HCT116 (cell line): Measurements from ENCODE around the gene ATRN. TPM values are rescaled to one million over a fixed set of nuclear protein-coding genes. Genes with fewer than 3 reads are reported as not detected.

Source experiments
- ATAC-seq: fragments of 200-7000 bp; cut with Tn5 transposase; 2 replicates; pipeline ENCODE4 v1.9.1; 2020; ENCODE audit warnings: mild to moderate bottlenecking, moderate library complexity
- BruUV-seq: library from RNA; stranded (reverse); fragments of 400-500 nt; replicated peaks from 2 replicates; lab custom pipeline; 2021; lab: Mats Ljungman, UMichigan
- CTCF ChIA-PET: fragments of 300-600 bp; sonication (Branson Sonifier 250); formaldehyde crosslinking; loops from one replicate; lab custom pipeline; 2021; ENCODE audit warnings: antibody characterized with exemption; lab: Charles Lee
- POLR2A ChIA-PET: fragments of 300-600, 350-600 bp; sonication (Branson Sonifier 250); formaldehyde crosslinking; loops from one replicate; lab custom pipeline; 2021; ENCODE audit warnings: antibody characterized with exemption; lab: Charles Lee
- RAD21 ChIA-PET, 2 experiments: fragments of 300-600 bp; sonication (Branson Sonifier 250); formaldehyde crosslinking; loops; one replicate each; lab custom pipeline; 2023; ENCODE audit warnings: low total read pairs in 2 of 2; ENCODE audit not compliant: uncharacterized antibody in 2 of 2, unreplicated experiment in 2 of 2, low non-redundant PET in 1 of 2; lab: Charles Lee
- DNase-seq: peaks from one replicate; pipeline ENCODE4 v3.0.0-alpha.2; 2010; ENCODE audit warnings: low read depth, low spot score
- H2AFZ ChIP-seq: fragments of 200-600 bp; shearing (Covaris generic), sonication (generic); 2 replicates; pipeline ENCODE4 v1.6.1; 2017; ENCODE audit warnings: low read depth, mixed run types, mixed read lengths, antibody characterized with exemption, low read length; ENCODE audit not compliant: poor library complexity, severe bottlenecking
- H3K27ac ChIP-seq: 2 replicates; pipeline ENCODE4 v1.5.1; 2012; ENCODE audit warnings: low read depth, low read length
- H3K27me3 ChIP-seq: fragments of 200-600 bp; sonication (generic); 2 replicates; pipeline ENCODE4 v1.6.1; 2016; ENCODE audit warnings: mixed run types, low read length, mixed read lengths; ENCODE audit not compliant: insufficient read depth
- H3K36me3 ChIP-seq, 2 experiments: fragments of 200-500 bp in 1 of 2; fragments of 200-600 bp in 1 of 2; sonication (Bioruptor generic) in 1 of 2; sonication (generic) in 1 of 2; 2 replicates each; pipeline versions ENCODE4 v1.5.1 to v1.6.1; 2014 to 2016; ENCODE audit warnings: low read length in 2 of 2, inconsistent platforms in 1 of 2, mixed read lengths in 1 of 2, mixed run types in 1 of 2; ENCODE audit not compliant: insufficient read depth in 2 of 2, control insufficient read depth in 1 of 2
- H3K4me1 ChIP-seq, 2 experiments: fragments of 200-600 bp in 1 of 2; sonication (generic) in 1 of 2; 2 replicates each; pipeline versions ENCODE4 v1.5.1 to v1.6.1; 2012 to 2017; ENCODE audit warnings: low read length in 2 of 2, inconsistent platforms in 1 of 2, mild to moderate bottlenecking in 1 of 2, mixed read lengths in 1 of 2, mixed run types in 1 of 2, moderate library complexity in 1 of 2; ENCODE audit not compliant: insufficient read depth in 2 of 2, control insufficient read depth in 1 of 2
- H3K4me2 ChIP-seq: fragments of 200-600 bp; sonication (generic); 2 replicates; pipeline ENCODE4 v1.6.1; 2017; ENCODE audit warnings: mixed run types, low read length, mixed read lengths
- H3K4me3 ChIP-seq, 2 experiments: fragments of 200-600 bp in 1 of 2; sonication (generic) in 1 of 2; replicated peaks in 1 of 2; 2 replicates each; pipeline ENCODE4 v1.5.1; 2011 to 2016; ENCODE audit warnings: low read length in 2 of 2, control low read depth in 1 of 2, low read depth in 1 of 2, mild to moderate bottlenecking in 1 of 2, mixed read lengths in 1 of 2, mixed run types in 1 of 2
- H3K79me2 ChIP-seq: fragments of 200-600 bp; sonication (generic); 2 replicates; pipeline ENCODE4 v1.6.1; 2017; ENCODE audit warnings: mild to moderate bottlenecking, mixed run types, low read length, moderate library complexity, mixed read lengths; ENCODE audit not compliant: insufficient read depth
- H3K9ac ChIP-seq: fragments of 200-600 bp; sonication (generic); 2 replicates; pipeline ENCODE4 v1.6.1; 2016; ENCODE audit warnings: low read length, mixed read lengths
- H3K9me2 ChIP-seq: fragments of 200-600 bp; sonication (generic), shearing (Covaris generic); 2 replicates; pipeline ENCODE4 v1.6.1; 2017; ENCODE audit warnings: mixed run types, mild to moderate bottlenecking, moderate library complexity; ENCODE audit not compliant: insufficient read depth
- H3K9me3 ChIP-seq, 2 experiments: fragments of 200-500 bp in 1 of 2; fragments of 200-600 bp in 1 of 2; sonication (Bioruptor generic) in 1 of 2; sonication (generic) in 1 of 2; 2 replicates each; pipeline ENCODE4 v1.6.1; 2014 to 2017; ENCODE audit warnings: low read length in 2 of 2, mixed read lengths in 2 of 2, inconsistent platforms in 1 of 2, low read depth in 1 of 2, mild to moderate bottlenecking in 1 of 2, mixed run types in 1 of 2, moderate library complexity in 1 of 2; ENCODE audit not compliant: control insufficient read depth in 1 of 2, insufficient read depth in 1 of 2
- H4K20me1 ChIP-seq: fragments of 200-600 bp; sonication (generic), shearing (Covaris generic); 2 replicates; pipeline ENCODE4 v1.6.1; 2017; ENCODE audit warnings: mixed run types, mild to moderate bottlenecking, moderate library complexity; ENCODE audit not compliant: insufficient read depth
- CBX3 ChIP-seq: IDR thresholded peaks from 2 replicates; pipeline ENCODE4 v1.6.1; 2012; ENCODE audit warnings: low read depth
- CEBPB ChIP-seq: IDR thresholded peaks from 2 replicates; pipeline ENCODE4 v1.6.1; 2012; ENCODE audit warnings: low read depth
- CTCF ChIP-seq, 3 experiments: fragments of 200-600 bp in 1 of 3; sonication (generic) in 1 of 3; IDR thresholded peaks in 2 of 3; conservative IDR thresholded peaks in 1 of 3; 2 replicates each; pipeline ENCODE4 v1.5.1; 2012 to 2017; ENCODE audit warnings: low read depth in 2 of 3, low read length in 2 of 3, antibody characterized with exemption in 1 of 3, borderline replicate concordance in 1 of 3, control low read depth in 1 of 3, mild to moderate bottlenecking in 1 of 3, mixed read lengths in 1 of 3, mixed run types in 1 of 3, moderate library complexity in 1 of 3; ENCODE audit not compliant: insufficient read depth in 1 of 3
- EGR1 ChIP-seq: IDR thresholded peaks from 2 replicates; pipeline ENCODE4 v1.6.1; 2012; ENCODE audit warnings: low read depth
- EZH2 ChIP-seq: fragments of 200-600 bp; sonication (generic); IDR thresholded peaks from 2 replicates; pipeline ENCODE4 v1.6.1; 2017; ENCODE audit warnings: antibody characterized with exemption, mixed run types
- EZH2phosphoT487 ChIP-seq: fragments of 200-600 bp; IDR thresholded peaks from 2 replicates; pipeline ENCODE4 v1.6.1; 2018; ENCODE audit warnings: antibody characterized with exemption, borderline replicate concordance
- FOSL1 ChIP-seq: IDR thresholded peaks from 2 replicates; pipeline ENCODE4 v1.6.1; 2012; ENCODE audit warnings: low read depth
- JUND ChIP-seq: IDR thresholded peaks from 2 replicates; pipeline ENCODE4 v1.6.1; 2012
- POLR2AphosphoS5 ChIP-seq: IDR thresholded peaks from 2 replicates; pipeline ENCODE4 v1.6.1; 2011; ENCODE audit warnings: mild to moderate bottlenecking, low read depth, low read length, moderate library complexity
- SP1 ChIP-seq: IDR thresholded peaks from 2 replicates; pipeline ENCODE4 v1.6.1; 2012; ENCODE audit warnings: low read depth
- TCF7L2 ChIP-seq: IDR thresholded peaks from 2 replicates; pipeline ENCODE4 v1.7.0; 2011; ENCODE audit warnings: borderline replicate concordance, inconsistent platforms; ENCODE audit not compliant: insufficient read depth, insufficient read length; ENCODE audit errors: extremely low read depth
- ZBTB33 ChIP-seq: IDR thresholded peaks from 2 replicates; pipeline ENCODE4 v1.6.1; 2011; ENCODE audit warnings: mild to moderate bottlenecking, low read length, moderate library complexity; ENCODE audit not compliant: insufficient replicate concordance; ENCODE audit errors: extremely low read depth
- ZNF274 ChIP-seq: fragments of 200-500 bp; sonication (Bioruptor generic); IDR thresholded peaks from 2 replicates; pipeline ENCODE4 v1.6.1; 2014; ENCODE audit warnings: mild to moderate bottlenecking, low read depth, low read length, inconsistent platforms
- intact Hi-C: fragments of 100-400 bp; cut with micrococcal nuclease; formaldehyde crosslinking; loops from 2 replicates; pipeline ENCODE4 v1.10.0; 2022
- total RNA-seq: library from RNA; stranded (reverse); gene quantifications from one replicate; pipeline ENCODE4 v1.2.1, GENCODE V29; 2021; ENCODE audit not compliant: unreplicated experiment

The ATRN gene
- total RNA-seq, 1 experiment from 2014 or later: 24.4 TPM

GRCh38 chr20:3447321-3447720 is 23.5 kb upstream of the ATRN start:
- no peak for ATAC-seq
- Histone ChIP-seq H3K27ac (no peak overlapping the region), H3K4me2 (no peak overlapping the region), H3K27me3 (no peaks in the 10 kb centered on the region), H2AFZ (peak overlapping the region; percentile 60), H3K4me3 (no peak overlapping the region), H3K9me3 (no peaks in the 10 kb centered on the region), H3K79me2 (no peaks in the 10 kb centered on the region), H3K9me2 (no peaks in the 10 kb centered on the region), H3K4me1 (peaks cover 0 to 3% of the 10 kb centered on the region in 2 experiments; a peak in 1 of 4 replicates), H3K9ac (no peak overlapping the region), H3K36me3 (no peaks in the 10 kb centered on the region), H4K20me1 (no peaks in the 10 kb centered on the region)
- no peak for TF ChIP-seq EZH2
- no peak for TF ChIP-seq CBX3
- no peak for TF ChIP-seq JUND
- TF ChIP-seq CEBPB: no peak
- TF ChIP-seq TCF7L2: no peak
- no peak for TF ChIP-seq CTCF (IDR thresholded peaks at IDR 0.05 in 2 of 3, conservative IDR thresholded peaks at IDR 0.05 in 1 of 3; ENCODE audit: borderline replicate concordance in 1 of 3, insufficient read depth in 1 of 3, low read depth in 2 of 3, low read length in 2 of 3)
- TF ChIP-seq EZH2phosphoT487: no peak
- no peak for TF ChIP-seq POLR2AphosphoS5
- TF ChIP-seq SP1: no peak
- TF ChIP-seq FOSL1: no peak
- no peak for TF ChIP-seq ZBTB33
- TF ChIP-seq ZNF274: no peak
- no peak for TF ChIP-seq EGR1
- intact Hi-C loops: no loop called here
- POLR2A ChIA-PET: no interaction called here
- CTCF ChIA-PET: no interaction called here
- DNase-seq: no peak
- BruUV-seq: no TSS peak
- RAD21 ChIA-PET: no interaction called here
